Measurements from ENCODE around the gene DEFB110.
A peak's percentile ranks its signal among the peaks of the same experiment; 100 is the strongest.

The DEFB110 gene

DNA sequence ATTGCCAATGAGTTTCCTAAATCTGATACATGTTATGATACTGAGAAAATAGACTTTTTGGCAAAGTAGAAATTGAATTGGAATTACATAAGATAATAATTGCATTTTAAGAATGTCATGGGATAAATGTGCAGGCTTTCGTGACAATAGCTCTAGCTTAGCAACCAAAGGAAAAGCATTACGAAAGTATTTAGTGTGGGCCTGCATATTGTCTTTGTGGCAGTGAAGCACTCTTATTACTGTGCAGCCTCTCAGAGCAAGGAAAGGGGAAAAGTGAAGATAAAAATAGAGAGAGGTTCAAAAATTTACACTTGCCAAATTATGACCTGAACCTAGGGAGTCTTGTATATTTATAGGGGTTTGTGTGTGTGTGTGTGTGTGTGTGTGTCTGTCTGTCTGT lies 39.7 kb downstream of the DEFB110 start:
- H3K27me3 ChIP-seq (ENCODE audit: insufficient read depth, poor library complexity, severe bottlenecking) = no peaks in the 10 kb centered on the region
- H3K9me3 ChIP-seq (ENCODE audit: severe bottlenecking) = peaks cover 2% of the 10 kb centered on the region
- no peak for ATAC-seq (ENCODE audit: low read depth)
- TF ChIP-seq, protein P1, sequence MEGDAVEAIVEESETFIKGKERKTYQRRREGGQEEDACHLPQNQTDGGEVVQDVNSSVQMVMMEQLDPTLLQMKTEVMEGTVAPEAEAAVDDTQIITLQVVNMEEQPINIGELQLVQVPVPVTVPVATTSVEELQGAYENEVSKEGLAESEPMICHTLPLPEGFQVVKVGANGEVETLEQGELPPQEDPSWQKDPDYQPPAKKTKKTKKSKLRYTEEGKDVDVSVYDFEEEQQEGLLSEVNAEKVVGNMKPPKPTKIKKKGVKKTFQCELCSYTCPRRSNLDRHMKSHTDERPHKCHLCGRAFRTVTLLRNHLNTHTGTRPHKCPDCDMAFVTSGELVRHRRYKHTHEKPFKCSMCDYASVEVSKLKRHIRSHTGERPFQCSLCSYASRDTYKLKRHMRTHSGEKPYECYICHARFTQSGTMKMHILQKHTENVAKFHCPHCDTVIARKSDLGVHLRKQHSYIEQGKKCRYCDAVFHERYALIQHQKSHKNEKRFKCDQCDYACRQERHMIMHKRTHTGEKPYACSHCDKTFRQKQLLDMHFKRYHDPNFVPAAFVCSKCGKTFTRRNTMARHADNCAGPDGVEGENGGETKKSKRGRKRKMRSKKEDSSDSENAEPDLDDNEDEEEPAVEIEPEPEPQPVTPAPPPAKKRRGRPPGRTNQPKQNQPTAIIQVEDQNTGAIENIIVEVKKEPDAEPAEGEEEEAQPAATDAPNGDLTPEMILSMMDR (IDR thresholded peaks at IDR 0.05; ENCODE audit: poor library complexity, severe bottlenecking) = no peak
- H3K36me3 ChIP-seq (ENCODE audit: low read depth) = no peaks in the 10 kb centered on the region
- H3K4me3 ChIP-seq (ENCODE audit: severe bottlenecking) = no peak overlapping the region
- H3K27ac ChIP-seq (ENCODE audit: poor library complexity, severe bottlenecking) = no peak overlapping the region
- H3K4me1 ChIP-seq (ENCODE audit: insufficient read depth, poor library complexity, severe bottlenecking) = no peaks in the 10 kb centered on the region
- DNase-seq (ENCODE audit: low spot score) = no peak

DNA sequence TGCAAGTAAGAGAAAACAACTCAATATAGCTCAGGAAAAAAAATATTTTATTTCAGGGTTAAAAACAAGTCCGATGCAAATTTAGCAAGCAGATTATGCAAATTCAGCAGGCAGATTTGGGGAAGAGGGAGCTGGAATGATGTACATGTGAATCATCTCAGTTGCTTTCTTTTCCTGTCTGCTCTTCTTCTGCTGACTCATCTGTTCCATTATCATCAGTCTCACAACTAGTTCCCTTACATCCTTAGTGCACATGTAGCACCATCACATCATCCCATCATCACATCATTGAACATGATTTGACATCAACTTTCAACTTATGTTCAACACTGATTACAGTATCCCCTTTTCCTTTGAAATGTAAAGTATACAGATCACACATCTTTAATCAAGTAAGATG lies 40.9 kb downstream of the DEFB110 start:
- Histone ChIP-seq H3K9me3 (ENCODE audit: severe bottlenecking) (peaks cover 2% of the 10 kb centered on the region), H3K27me3 (ENCODE audit: insufficient read depth, poor library complexity, severe bottlenecking) (no peaks in the 10 kb centered on the region), H3K4me1 (ENCODE audit: insufficient read depth, poor library complexity, severe bottlenecking) (no peaks in the 10 kb centered on the region), H3K27ac (ENCODE audit: poor library complexity, severe bottlenecking) (no peak overlapping the region), H3K4me3 (ENCODE audit: severe bottlenecking) (no peak overlapping the region), H3K36me3 (ENCODE audit: low read depth) (no peaks in the 10 kb centered on the region)
- ATAC-seq (ENCODE audit: low read depth) (peak; percentile 27; the same call in 1 of the 3 replicates), DNase-seq (ENCODE audit: low spot score) (no peak)
- TF ChIP-seq, protein P1 (IDR thresholded peaks at IDR 0.05; ENCODE audit: poor library complexity, severe bottlenecking) = no peak

DNA sequence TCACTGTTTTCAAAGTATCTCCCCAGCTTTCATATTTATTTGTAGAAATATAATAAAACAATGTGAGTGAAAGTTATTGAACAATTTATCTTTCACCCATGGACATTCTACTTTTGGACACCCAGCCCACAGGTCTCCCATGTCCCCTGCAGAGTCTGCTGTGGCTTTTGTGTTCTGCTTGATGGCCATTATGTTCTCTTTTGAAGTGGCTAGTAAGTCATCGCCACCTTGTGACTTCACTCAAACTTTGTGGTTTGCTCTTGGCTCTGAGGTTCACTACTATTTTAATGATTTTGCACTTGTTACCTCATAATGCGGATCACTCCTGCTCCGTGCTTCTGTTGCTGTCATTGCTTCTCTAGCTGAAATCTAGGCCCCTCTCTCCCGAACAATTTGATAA lies 42.2 kb downstream of the DEFB110 start:
- Histone ChIP-seq H3K27me3 (ENCODE audit: insufficient read depth, poor library complexity, severe bottlenecking) (peaks cover 3% of the 10 kb centered on the region), H3K36me3 (ENCODE audit: low read depth) (no peaks in the 10 kb centered on the region), H3K27ac (ENCODE audit: poor library complexity, severe bottlenecking) (no peak overlapping the region), H3K4me1 (ENCODE audit: insufficient read depth, poor library complexity, severe bottlenecking) (no peaks in the 10 kb centered on the region), H3K9me3 (ENCODE audit: severe bottlenecking) (peaks cover 2% of the 10 kb centered on the region), H3K4me3 (ENCODE audit: severe bottlenecking) (no peak overlapping the region)
- TF ChIP-seq, protein P1 (IDR thresholded peaks at IDR 0.05; ENCODE audit: poor library complexity, severe bottlenecking) = no peak
- no peak for DNase-seq (ENCODE audit: low spot score)
- no peak for ATAC-seq (ENCODE audit: low read depth)

DNA sequence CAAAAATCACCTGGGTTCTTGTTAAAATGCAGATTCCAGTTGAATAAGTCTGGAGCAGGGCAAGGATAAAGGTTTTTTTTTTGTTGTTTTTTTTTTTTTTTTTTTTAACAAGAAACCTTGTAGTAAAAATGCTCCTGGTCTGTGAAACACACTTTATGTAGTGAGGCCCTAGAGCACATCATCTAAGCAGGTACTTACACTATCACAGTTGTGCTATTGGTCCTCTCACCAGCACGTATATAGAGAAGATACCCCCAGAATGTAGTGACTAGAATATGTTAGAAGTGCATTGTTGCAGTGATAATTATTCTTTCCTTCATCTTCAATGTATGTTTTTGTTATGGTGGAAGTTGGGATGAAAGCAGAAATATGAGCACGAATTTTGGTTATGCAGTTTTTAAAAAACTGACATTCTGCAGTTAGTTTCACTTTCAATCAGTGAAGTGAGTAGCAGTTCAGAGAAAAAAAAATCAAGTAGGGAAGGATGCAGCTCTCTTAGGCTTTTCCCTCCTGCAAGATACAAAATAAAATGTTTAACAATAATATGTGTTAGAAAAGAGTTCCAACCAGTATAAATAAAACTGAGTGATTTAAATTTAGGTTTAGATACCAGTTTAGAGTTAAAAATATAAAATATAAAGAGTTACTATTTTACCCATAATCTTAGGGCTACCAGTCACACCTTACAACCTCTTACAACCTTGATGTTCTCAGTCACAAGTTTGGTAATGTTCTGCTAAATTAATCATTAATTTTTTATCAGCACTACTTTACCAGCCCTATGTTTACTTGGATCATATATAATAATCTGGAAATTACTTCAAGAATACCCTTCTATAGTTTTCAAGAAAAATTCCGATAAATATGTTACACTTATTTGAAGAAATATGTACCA lies 43.2 kb downstream of the DEFB110 start:
- peaks cover 2% of the 10 kb centered on the region for H3K9me3 ChIP-seq (ENCODE audit: severe bottlenecking)
- H3K27ac ChIP-seq (ENCODE audit: poor library complexity, severe bottlenecking) = no peak overlapping the region
- TF ChIP-seq, protein P1 (IDR thresholded peaks at IDR 0.05; ENCODE audit: poor library complexity, severe bottlenecking) = no peak
- H3K4me1 ChIP-seq (ENCODE audit: insufficient read depth, poor library complexity, severe bottlenecking) = no peaks in the 10 kb centered on the region
- no peak for DNase-seq (ENCODE audit: low spot score)
- H3K27me3 ChIP-seq (ENCODE audit: insufficient read depth, poor library complexity, severe bottlenecking) = peaks cover 4% of the 10 kb centered on the region
- H3K36me3 ChIP-seq (ENCODE audit: low read depth) = no peaks in the 10 kb centered on the region
- peak overlapping the region; percentile 2 for H3K4me3 ChIP-seq (ENCODE audit: severe bottlenecking)
- peak; percentile 41; the same call in 1 of the 3 replicates for ATAC-seq (ENCODE audit: low read depth)

DNA sequence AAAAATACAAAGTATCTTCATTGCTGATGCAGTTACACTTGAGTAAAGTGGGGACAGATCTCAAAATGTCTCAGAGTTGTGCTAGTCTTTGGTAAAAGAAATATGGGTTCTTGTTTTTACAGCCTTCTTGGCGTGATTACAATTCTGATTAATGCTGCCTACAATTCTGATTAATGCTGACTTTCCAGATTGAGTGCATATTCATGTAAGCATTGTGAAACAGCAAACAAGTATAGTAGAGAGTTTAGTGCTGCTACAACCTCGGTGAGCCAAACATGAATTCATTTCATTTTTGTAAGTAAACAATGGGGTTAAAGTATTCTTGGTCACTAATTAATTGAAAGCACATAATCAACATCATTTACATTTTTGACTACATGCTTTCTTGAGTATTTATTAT lies 52.2 kb downstream of the DEFB110 start, which contains the start of gene DEFB113:
DEFB113 (minus strand) TSS at position 21 of the 400 bp plus-strand sequence; CDS start at position 21, 0 bp downstream.
- TF ChIP-seq, protein P1 (IDR thresholded peaks at IDR 0.05; ENCODE audit: poor library complexity, severe bottlenecking) = no peak
- ATAC-seq (ENCODE audit: low read depth) = no peak
- no peak for DNase-seq (ENCODE audit: low spot score)
- H3K27me3 ChIP-seq (ENCODE audit: insufficient read depth, poor library complexity, severe bottlenecking) = peaks cover 25% of the 10 kb centered on the region
- H3K36me3 ChIP-seq (ENCODE audit: low read depth) = no peaks in the 10 kb centered on the region
- H3K9me3 ChIP-seq (ENCODE audit: severe bottlenecking) = no peaks in the 10 kb centered on the region
- no peaks in the 10 kb centered on the region for H3K4me1 ChIP-seq (ENCODE audit: insufficient read depth, poor library complexity, severe bottlenecking)
- H3K4me3 ChIP-seq (ENCODE audit: severe bottlenecking) = no peak within 1 kb of the TSS
- H3K27ac ChIP-seq (ENCODE audit: poor library complexity, severe bottlenecking) = no peak within 1 kb of the TSS
